Body of pancreas (tissue), 4 donors: ENCODE measurements around the gene LRRC61. TPM values are rescaled to one million over a fixed set of nuclear protein-coding genes. Genes with fewer than 3 reads are reported as not detected.
"Not testable (repeated sequence)": the region's sequence is repeated elsewhere in the genome, so short reads cannot be mapped to it uniquely, and the experiment has no call there.

Experiments used
- ATAC-seq: fragments of 150-250 bp; one replicate; pipeline ENCODE4 v1.9.1; 2016
- DNase-seq, 4 donors: peaks; one replicate each; pipeline ENCODE4 v3.0.0-alpha.2; 2019
- H3K27ac ChIP-seq, 4 donors: fragments of 200-600 bp; sonication (generic); 1 replicate in 3 of 4; 2 replicates in 1 of 4; pipeline versions ENCODE4 v1.5.1 to v1.6.1; 2016 to 2019; ENCODE audit warnings: mild to moderate bottlenecking in 1 of 4, mixed read lengths in 1 of 4, moderate library complexity in 1 of 4
- H3K27me3 ChIP-seq, 2 donors: fragments of 200-600 bp; sonication (generic); one replicate each; pipeline ENCODE4 v1.6.0; 2016; ENCODE audit warnings: mild to moderate bottlenecking in 1 of 2
- H3K36me3 ChIP-seq, 2 donors: fragments of 200-600 bp; sonication (generic); replicated peaks in 1 of 2; 2 replicates each; pipeline ENCODE4 v1.5.1; 2016; ENCODE audit warnings: low read depth in 2 of 2; ENCODE audit not compliant: insufficient read depth in 1 of 2
- H3K4me1 ChIP-seq: fragments of 200-600 bp; sonication (generic); one replicate; pipeline ENCODE4 v1.6.0; 2016
- H3K4me3 ChIP-seq, 2 donors: fragments of 200-600 bp; sonication (generic); 1 replicate in 1 of 2; 2 replicates in 1 of 2; pipeline ENCODE4 v1.5.1; 2016 to 2019
- H3K9me3 ChIP-seq, 3 donors: fragments of 200-600 bp; sonication (generic); 1 replicate in 2 of 3; 2 replicates in 1 of 3; pipeline ENCODE4 v1.5.1; 2016
- WGBS, 2 donors: methylation state at CpG; one replicate each; pipeline ENCODE4 v1.1.5; 2017; 5-methylcytosine and 5-hydroxymethylcytosine counted together
- intact Hi-C: fragments of 100-400 bp; cut with DNase I; formaldehyde crosslinking; loops from one replicate; pipeline ENCODE4 v1.15.1; 2023
- total RNA-seq, 2 donors: library from RNA; depleted of rRNA; stranded (reverse); fragments of >200 nt; gene quantifications; one replicate each; pipeline ENCODE4 v1.1.0, GENCODE V29; 2016
- TF ChIP-seq, protein P1 (sequence below), 7 experiments: fragments of 450-650 bp in 4 of 7; fragments of 200-600 bp in 3 of 7; sonication (generic) in 3 of 7; IDR thresholded peaks; one replicate each; pipeline ENCODE4 v1.5.1; 2016 to 2019; ENCODE audit warnings: antibody characterized with exemption in 7 of 7

LRRC61 gene
- total RNA-seq, 2 donors from 2014 or later, result 4.9 to 25.2 TPM

DNA sequence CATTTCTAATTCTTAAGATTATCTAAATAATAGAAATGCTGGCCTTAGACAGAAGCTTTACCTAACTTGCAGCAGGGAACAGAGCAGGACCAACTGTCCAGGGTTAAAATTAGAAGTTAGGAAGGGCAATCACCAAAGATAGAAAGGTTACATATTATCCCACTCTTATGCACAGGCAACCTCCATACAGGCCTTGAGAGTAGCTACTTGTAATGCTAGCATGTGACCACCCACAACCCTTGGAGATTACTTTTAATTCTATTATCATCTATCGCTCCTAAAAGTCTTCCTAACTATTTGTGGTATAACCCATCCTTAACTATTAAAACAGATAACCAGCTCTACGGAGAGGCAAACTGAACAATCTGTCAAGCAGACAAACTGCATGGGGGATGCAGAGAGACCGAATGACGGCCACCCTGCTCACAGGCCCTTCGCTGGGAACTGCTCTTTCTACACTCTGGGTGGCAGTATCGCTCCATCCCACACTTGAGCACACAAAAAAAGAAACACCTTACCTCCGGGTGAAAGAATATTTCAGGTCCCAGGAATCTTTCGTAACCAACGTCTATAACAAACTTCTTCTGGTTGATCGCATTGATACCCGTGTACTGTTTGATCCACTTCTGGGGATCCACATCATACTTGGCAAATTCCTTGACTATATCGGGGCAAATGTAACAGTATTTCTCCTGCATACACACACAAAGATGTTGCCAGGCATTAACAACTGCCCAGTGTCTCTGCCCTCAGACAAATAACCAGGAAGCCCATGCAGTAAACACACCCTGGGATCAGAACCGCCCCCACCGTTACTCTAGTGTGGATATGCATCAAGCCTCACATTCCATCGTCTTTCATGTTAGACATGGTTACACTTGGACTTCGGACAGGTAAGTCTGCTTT is 37.1 kb upstream of the LRRC61 start:
- H3K27me3 ChIP-seq, H3K36me3 ChIP-seq, H3K4me3 ChIP-seq, H3K9me3 ChIP-seq, H3K4me1 ChIP-seq: not testable (repeated sequence)
- WGBS, 2 donors, result 10 to 13% methylated on average over 15 to 16 of the region's 16 CpGs
- ATAC-seq (peak; percentile 77), DNase-seq (peak; percentile 27 to 58 (median 38))
- intact Hi-C loops, result loop anchor here (10.0 kb wide), 1 partner anchor 119 kb away; a partner anchor contains a TSS
- H3K27ac ChIP-seq, result peak overlapping the region in 1 of 4 donors; percentile 39
- TF ChIP-seq, protein P1, sequence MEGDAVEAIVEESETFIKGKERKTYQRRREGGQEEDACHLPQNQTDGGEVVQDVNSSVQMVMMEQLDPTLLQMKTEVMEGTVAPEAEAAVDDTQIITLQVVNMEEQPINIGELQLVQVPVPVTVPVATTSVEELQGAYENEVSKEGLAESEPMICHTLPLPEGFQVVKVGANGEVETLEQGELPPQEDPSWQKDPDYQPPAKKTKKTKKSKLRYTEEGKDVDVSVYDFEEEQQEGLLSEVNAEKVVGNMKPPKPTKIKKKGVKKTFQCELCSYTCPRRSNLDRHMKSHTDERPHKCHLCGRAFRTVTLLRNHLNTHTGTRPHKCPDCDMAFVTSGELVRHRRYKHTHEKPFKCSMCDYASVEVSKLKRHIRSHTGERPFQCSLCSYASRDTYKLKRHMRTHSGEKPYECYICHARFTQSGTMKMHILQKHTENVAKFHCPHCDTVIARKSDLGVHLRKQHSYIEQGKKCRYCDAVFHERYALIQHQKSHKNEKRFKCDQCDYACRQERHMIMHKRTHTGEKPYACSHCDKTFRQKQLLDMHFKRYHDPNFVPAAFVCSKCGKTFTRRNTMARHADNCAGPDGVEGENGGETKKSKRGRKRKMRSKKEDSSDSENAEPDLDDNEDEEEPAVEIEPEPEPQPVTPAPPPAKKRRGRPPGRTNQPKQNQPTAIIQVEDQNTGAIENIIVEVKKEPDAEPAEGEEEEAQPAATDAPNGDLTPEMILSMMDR (IDR thresholded peaks at IDR 0.05), result peak; percentile 31 to 92 (median 81)

DNA sequence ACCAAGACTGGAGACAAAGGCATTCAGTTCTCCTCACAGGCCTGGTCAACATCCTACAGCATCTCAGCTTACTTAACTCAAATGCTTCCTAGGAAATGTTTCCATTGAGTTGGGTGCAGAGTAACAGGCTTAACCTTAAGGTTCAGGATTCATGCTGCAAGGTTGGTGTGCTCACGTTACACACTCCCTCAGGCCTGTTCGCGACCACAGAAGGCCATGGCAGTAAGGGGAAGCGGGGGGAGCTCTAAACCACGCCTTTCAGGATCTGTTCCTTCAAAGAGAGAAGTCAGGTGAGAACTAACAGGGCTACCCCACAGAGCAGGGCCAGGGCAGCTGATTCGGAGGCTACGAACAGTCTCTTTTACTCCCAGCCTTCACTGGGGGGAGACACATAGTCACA is 35.3 kb upstream of the LRRC61 start:
- H3K9me3 ChIP-seq, H3K4me1 ChIP-seq, ATAC-seq, H3K27ac ChIP-seq, H3K27me3 ChIP-seq, H3K4me3 ChIP-seq, DNase-seq, H3K36me3 ChIP-seq: not testable (repeated sequence)
- intact Hi-C loops, result loop anchor here (10.0 kb wide), 1 partner anchor 117 kb away; a partner anchor contains a TSS
- whole genome bisulfite sequencing, 2 donors, result 68 to 79% methylated on average over 2 to 7 of the region's 7 CpGs

DNA sequence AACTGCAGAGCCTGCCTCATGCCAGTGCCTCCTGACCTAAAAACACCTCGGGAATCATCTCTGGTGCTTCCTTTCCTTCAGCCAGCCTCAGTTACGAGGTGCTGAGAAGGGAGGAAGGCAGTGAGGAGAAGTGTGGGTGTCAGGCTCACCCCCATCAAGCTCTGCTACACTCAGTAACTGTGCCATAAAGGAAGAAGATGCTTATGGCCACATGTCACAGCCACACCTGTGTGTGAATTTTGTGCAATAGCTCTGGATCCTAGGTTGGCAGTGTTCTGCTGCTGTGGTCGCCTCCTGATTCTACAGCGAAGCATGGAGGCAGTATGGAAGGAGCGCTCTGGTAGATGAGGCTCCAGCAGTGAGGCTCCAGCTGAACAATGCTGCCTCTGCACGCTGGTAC is 34.3 kb upstream of the LRRC61 start:
- 88 to 96% methylated on average over 4 of the region's 6 CpGs for WGBS, 2 donors
- not testable (repeated sequence) for H3K27ac ChIP-seq, H3K36me3 ChIP-seq, H3K27me3 ChIP-seq, H3K9me3 ChIP-seq, H3K4me1 ChIP-seq, DNase-seq, H3K4me3 ChIP-seq, ATAC-seq
- intact Hi-C loops, result loop anchor here (10.0 kb wide), 1 partner anchor 116 kb away; a partner anchor contains a TSS

DNA sequence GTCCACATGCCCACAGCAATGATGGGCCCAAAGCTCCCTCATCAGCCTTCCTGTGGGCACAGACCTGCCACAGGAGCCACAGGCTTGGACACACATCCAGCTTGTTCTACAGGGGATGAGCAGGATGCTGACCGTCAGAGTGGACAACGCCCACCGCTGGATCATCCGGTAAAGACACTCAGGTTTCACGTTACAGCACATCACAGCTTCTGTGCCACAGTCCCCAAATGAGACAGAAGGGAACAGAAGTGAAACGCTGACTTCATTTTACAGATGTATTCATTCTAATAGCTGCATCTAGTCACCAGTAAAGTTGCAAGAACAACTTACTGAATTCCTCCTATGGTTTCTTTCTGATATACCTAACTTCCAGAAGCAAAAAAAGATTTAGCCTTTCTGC is 32.8 kb upstream of the LRRC61 start:
- intact Hi-C loops, H3K4me3 ChIP-seq, H3K36me3 ChIP-seq, H3K27ac ChIP-seq, DNase-seq, H3K27me3 ChIP-seq, H3K4me1 ChIP-seq, ATAC-seq, H3K9me3 ChIP-seq: not testable (repeated sequence)
- 63 to 71% methylated on average over 6 of the region's 6 CpGs for whole genome bisulfite sequencing, 2 donors

DNA sequence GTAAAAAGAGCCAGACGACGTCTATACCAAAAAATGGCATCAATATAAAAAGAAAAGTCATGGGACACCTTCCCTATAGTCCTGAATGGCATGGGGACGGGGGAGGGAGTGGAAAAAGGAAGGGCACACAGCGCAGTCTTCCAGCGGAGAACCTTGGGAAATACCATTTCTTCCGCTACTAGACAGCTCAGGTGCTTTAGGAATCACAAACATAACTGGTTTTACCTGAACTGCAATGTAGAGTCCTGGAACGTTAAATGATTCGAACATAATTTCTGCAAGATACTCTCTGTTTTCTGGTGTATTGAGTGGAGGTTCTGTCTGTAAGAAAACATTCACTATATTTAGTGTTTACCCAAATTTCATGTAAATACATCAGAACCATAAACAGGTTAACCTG is 28.1 kb upstream of the LRRC61 start:
- H3K27me3 ChIP-seq, H3K9me3 ChIP-seq, H3K36me3 ChIP-seq, intact Hi-C loops, DNase-seq, H3K4me3 ChIP-seq: not testable (repeated sequence)
- Histone ChIP-seq H3K27ac (peak overlapping the region in 1 of 4 donors; percentile 41), H3K4me1 (peaks cover 12% of the 10 kb centered on the region)
- WGBS, 2 donors, result 45 to 61% methylated on average over 8 of the region's 8 CpGs
- peak; percentile 41 for ATAC-seq

DNA sequence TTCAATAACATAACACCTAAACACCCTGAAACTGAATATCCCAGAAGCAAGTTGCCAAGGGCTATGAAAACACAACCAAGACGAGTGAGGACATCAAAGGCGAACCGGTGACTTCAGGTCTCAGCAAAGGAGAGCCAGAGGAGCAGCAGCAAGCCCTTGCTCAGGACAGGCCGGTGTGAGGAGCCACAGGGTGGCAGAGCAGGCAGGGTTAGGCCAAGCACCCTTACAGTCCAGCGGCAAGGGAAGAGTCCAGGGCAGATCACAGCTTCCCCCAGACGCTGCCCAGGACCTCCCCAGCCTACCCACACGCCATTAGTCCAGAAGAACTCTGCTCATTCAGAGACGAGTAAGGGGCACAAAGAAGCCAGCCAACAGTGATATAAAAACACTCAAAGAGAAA is 27.5 kb upstream of the LRRC61 start:
- H3K27ac ChIP-seq, result peak overlapping the region in 1 of 4 donors; percentile 41
- H3K27me3 ChIP-seq, DNase-seq, H3K9me3 ChIP-seq, H3K4me3 ChIP-seq, intact Hi-C loops, H3K36me3 ChIP-seq: not testable (repeated sequence)
- peak; percentile 73 for ATAC-seq
- 33 to 45% methylated on average over 1 to 2 of the region's 8 CpGs for WGBS, 2 donors
- peaks cover 12% of the 10 kb centered on the region for H3K4me1 ChIP-seq

DNA sequence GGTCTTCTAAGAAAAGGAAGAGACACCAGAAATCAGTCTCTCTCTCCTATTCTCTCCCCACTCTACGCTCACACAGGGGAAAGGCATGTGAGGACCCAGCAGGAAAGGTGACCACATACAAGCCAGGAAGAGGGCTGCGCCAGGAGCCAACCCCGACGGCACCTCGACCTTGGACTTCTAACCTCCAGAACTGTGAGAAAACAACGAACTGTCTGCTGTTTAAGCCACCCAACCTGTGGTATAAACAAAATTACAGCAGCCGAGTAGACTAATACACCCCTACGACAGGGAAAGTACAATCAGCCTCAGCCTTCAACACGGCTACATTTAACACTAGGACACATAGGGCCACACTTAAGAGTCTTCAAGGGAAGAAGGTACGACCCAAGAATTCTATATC is 26.4 kb upstream of the LRRC61 start:
- DNase-seq, H3K27ac ChIP-seq, H3K4me3 ChIP-seq, H3K36me3 ChIP-seq, H3K27me3 ChIP-seq, H3K9me3 ChIP-seq, intact Hi-C loops: not testable (repeated sequence)
- 19 to 31% methylated on average over 5 to 9 of the region's 10 CpGs for WGBS, 2 donors
- peaks cover 12% of the 10 kb centered on the region for H3K4me1 ChIP-seq
- peak; percentile 49 for ATAC-seq

DNA sequence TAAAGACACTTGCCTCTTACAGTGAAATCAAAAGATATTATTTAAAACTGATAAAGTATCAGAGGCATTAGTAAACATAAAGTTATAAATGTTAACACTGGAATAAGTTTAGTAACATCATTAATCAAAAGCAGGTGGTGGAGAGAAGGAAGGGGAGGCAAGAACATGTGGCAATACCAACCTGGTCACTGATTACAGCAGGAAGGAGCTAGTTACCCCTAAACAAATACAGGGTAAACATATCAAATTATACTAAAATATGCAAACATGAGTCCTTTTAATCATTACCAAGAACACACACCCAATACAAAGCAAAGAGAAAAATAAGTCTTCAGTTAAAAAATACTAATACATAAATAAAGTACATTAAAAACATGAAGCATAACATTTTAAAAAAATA is 25.2 kb upstream of the LRRC61 start:
- H3K4me1 ChIP-seq, result peaks cover 14% of the 10 kb centered on the region
- H3K9me3 ChIP-seq, DNase-seq, intact Hi-C loops, H3K36me3 ChIP-seq, H3K27me3 ChIP-seq, H3K4me3 ChIP-seq: not testable (repeated sequence)
- peak; percentile 66 for ATAC-seq
- H3K27ac ChIP-seq, result peak overlapping the region in 1 of 4 donors; percentile 49

DNA sequence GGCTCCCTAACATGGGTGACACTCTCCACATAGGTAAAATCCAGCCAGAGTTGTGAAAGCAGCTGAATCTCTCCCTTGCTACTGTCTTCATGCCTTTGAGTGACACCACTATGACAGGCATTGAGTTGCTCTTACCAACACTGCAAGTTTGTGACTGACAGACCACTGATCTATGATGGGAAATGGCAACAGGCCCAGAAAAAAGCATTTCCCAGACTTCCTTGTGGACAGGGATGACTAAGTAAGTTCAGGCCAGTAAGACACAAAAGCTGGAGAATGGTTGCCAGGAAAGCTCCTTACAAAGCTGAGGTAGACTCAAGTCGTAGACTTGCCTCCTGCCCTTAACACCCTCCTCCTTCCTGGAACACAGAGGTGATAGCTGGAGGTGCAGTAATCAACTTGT is 20.2 kb upstream of the LRRC61 start:
- H3K27ac ChIP-seq, H3K9me3 ChIP-seq, H3K4me3 ChIP-seq, ATAC-seq, intact Hi-C loops, DNase-seq, H3K27me3 ChIP-seq, H3K36me3 ChIP-seq: not testable (repeated sequence)
- 50 to 60% methylated on average over 1 of the region's 1 CpG for WGBS, 2 donors
- peaks cover 39% of the 10 kb centered on the region for H3K4me1 ChIP-seq

DNA sequence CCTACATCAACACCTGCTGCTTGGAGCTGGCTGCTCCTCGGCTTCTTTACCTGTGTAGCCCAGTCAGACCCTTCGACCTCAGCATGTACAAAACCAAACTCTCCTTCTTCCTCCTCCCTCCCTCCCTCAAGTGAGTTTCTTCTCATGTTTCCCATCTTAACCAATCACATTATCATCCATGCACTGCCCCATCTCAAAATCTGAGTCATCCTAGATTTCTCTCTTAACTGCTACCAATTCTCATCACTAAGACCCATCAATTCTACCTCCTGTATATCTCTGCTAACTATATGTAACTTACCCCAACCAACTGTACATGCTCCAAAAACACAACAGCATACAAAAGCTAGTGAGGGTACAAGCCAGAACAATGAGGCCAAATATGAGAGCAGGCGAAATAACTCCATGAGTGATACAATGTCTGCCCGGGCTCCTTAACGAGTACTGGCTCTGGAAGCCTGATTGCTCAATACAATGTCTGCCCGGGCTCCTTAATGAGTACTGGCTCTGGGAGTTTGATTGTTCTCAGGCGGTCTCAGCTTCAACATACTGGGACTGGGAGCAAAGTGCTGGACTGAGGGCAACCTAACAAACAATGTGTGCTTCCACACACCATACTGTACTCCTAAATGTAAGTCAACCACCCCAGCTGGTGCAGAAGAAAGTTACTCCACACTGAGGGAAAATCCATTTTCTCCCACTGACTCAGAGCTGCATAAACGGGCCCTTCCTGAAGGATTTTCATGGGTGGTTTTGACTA is 18.5 kb upstream of the LRRC61 start:
- H3K9me3 ChIP-seq, intact Hi-C loops, H3K27me3 ChIP-seq, DNase-seq, H3K36me3 ChIP-seq, H3K4me3 ChIP-seq: not testable (repeated sequence)
- Histone ChIP-seq H3K4me1 (peaks cover 46% of the 10 kb centered on the region), H3K27ac (peak overlapping the region in 2 of 4 donors; percentile 6 to 29)
- 37 to 64% methylated on average over 3 to 6 of the region's 8 CpGs for WGBS, 2 donors
- peak; percentile 71 for ATAC-seq
